Suprapubic skin (tissue), 4 donors: ENCODE results near the gene C14orf39. TPM values are rescaled to one million over a fixed set of nuclear protein-coding genes. Genes with fewer than 3 reads are reported as not detected.

Experiments used
- DNase-seq, 2 donors: peaks; one replicate each; pipeline ENCODE4 v3.0.0-alpha.2; 2019; ENCODE audit warnings: low spot score in 2 of 2
- H3K27ac ChIP-seq: fragments of 200-600 bp; sonication (generic); one replicate; pipeline ENCODE4 v1.5.1; 2019
- H3K27me3 ChIP-seq: fragments of 200-600 bp; sonication (generic); one replicate; pipeline ENCODE4 v1.5.1; 2019
- H3K36me3 ChIP-seq: fragments of 200-600 bp; sonication (generic); one replicate; pipeline ENCODE4 v1.5.1; 2019
- H3K4me1 ChIP-seq: fragments of 200-600 bp; sonication (generic); one replicate; pipeline ENCODE4 v1.5.1; 2019
- H3K4me3 ChIP-seq: fragments of 200-600 bp; sonication (generic); one replicate; pipeline ENCODE4 v1.5.1; 2019; ENCODE audit warnings: mild to moderate bottlenecking
- H3K9me3 ChIP-seq: fragments of 200-600 bp; sonication (generic); one replicate; pipeline ENCODE4 v1.5.1; 2019
- CTCF ChIP-seq, 2 donors: fragments of 200-600 bp in 1 of 2; fragments of 450-650 bp in 1 of 2; sonication (generic) in 1 of 2; IDR thresholded peaks; one replicate each; pipeline ENCODE4 v1.5.1; 2016 to 2019; ENCODE audit warnings: antibody characterized with exemption in 2 of 2, mild to moderate bottlenecking in 1 of 2, moderate library complexity in 1 of 2
- EP300 ChIP-seq: sonication (generic); formaldehyde crosslinking; IDR thresholded peaks from one replicate; pipeline ENCODE4 v1.6.1; 2017; ENCODE audit warnings: antibody characterized with exemption
- POLR2A ChIP-seq, 2 donors: fragments of 450-650 bp; IDR thresholded peaks; one replicate each; pipeline ENCODE4 v1.6.1; 2017; ENCODE audit warnings: antibody characterized with exemption in 2 of 2, mild to moderate bottlenecking in 2 of 2, moderate library complexity in 2 of 2
- POLR2AphosphoS5 ChIP-seq, 3 donors: sonication (generic); formaldehyde crosslinking; IDR thresholded peaks; one replicate each; pipeline ENCODE4 v1.6.1; 2017; ENCODE audit warnings: antibody characterized with exemption in 3 of 3
- WGBS: methylation state at CpG from one replicate; pipeline ENCODE4 v1.1.5; 2018; 5-methylcytosine and 5-hydroxymethylcytosine counted together
- total RNA-seq, 4 donors: library from RNA; depleted of rRNA; stranded (reverse); fragments of >200 nt; gene quantifications; one replicate each; pipeline ENCODE4 v1.1.0, GENCODE V29; 2016

Gene C14orf39
- total RNA-seq, 4 donors from 2014 or later, result not detected

- H3K27ac ChIP-seq, result no peak overlapping the region
Measured at GRCh38 chr14:60506010-60506409, 20.1 kb upstream of the C14orf39 start.

DNA sequence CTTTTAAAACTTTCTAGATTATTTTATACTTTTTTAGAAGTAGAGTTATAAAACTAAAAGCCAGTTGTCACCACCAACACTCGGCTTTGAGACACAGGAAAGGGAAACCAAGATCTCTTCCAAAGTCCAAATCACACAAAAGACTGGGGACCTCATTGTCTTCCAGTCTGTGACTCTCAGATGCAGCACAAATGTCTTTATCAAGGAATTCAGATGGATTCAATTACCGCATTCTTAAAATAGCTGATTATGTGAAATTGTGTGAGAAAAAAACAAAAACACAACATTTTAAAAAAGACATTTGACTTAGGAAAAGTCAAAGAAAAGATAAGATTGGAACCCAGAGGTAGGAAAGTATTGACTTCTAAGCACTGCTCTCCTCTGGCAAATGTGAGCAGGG lies 19.6 kb upstream of the C14orf39 start:
- H3K27me3 ChIP-seq, result peaks cover 96% of the 10 kb centered on the region
- no peak for TF ChIP-seq POLR2A (IDR thresholded peaks at IDR 0.05)
- no peak for TF ChIP-seq POLR2AphosphoS5 (IDR thresholded peaks at IDR 0.05)
- TF ChIP-seq CTCF (IDR thresholded peaks at IDR 0.05), result no peak
- TF ChIP-seq EP300, result no peak
- no peak for DNase-seq
- no peaks in the 10 kb centered on the region for H3K36me3 ChIP-seq
- H3K27ac ChIP-seq, result no peak overlapping the region
- peaks cover 25% of the 10 kb centered on the region for H3K4me1 ChIP-seq
- H3K9me3 ChIP-seq, result no peaks in the 10 kb centered on the region
- WGBS, result 10% methylated on average over 2 of the region's 2 CpGs
- no peak overlapping the region for H3K4me3 ChIP-seq

More at GRCh38 chr14:60506010-60506409, 20.1 kb upstream of the C14orf39 start:
- no peak for TF ChIP-seq EP300
- no peak overlapping the region for H3K4me3 ChIP-seq
- DNase-seq, result no peak
- H3K36me3 ChIP-seq, result no peaks in the 10 kb centered on the region
- H3K4me1 ChIP-seq, result peaks cover 30% of the 10 kb centered on the region
- H3K9me3 ChIP-seq, result no peaks in the 10 kb centered on the region
- WGBS, result 9% methylated on average over 7 of the region's 7 CpGs
- H3K27me3 ChIP-seq, result peaks cover 97% of the 10 kb centered on the region

- DNase-seq, result no peak
- Histone ChIP-seq H3K9me3 (no peaks in the 10 kb centered on the region), H3K4me3 (no peak overlapping the region), H3K27me3 (peaks cover 85% of the 10 kb centered on the region), H3K36me3 (no peaks in the 10 kb centered on the region), H3K27ac (no peak overlapping the region), H3K4me1 (peaks cover 5% of the 10 kb centered on the region)
- TF ChIP-seq CTCF (IDR thresholded peaks at IDR 0.05) (no peak), EP300 (no peak), POLR2A (IDR thresholded peaks at IDR 0.05) (no peak), POLR2AphosphoS5 (IDR thresholded peaks at IDR 0.05) (no peak)
Measured at GRCh38 chr14:60502541-60502940, 16.7 kb upstream of the C14orf39 start.

DNA sequence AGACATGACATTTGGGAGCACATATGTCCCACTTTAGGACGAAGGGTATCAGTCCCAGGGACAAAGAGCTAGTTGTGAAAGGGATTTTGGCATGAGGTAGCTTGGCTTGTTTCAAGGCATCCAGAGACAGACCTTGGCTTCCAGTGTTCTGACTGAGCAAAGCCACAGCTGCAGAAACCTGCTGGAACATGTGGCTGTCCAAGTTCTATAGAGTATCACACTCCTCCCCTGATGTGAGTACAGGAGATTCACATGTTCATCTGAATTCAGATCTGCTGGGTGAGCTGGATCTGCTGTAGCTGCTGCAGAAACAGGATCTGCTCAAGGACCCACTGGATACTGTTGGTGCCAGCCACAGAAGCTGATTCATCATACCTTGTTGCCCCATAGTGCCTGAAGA lies 10.1 kb upstream of the C14orf39 start:
- 50% methylated on average over 1 of the region's 1 CpG for WGBS

GRCh38 chr14:60490270-60490669 lies 4.4 kb upstream of the C14orf39 start:
- no peak for DNase-seq
- no peaks in the 10 kb centered on the region for H3K36me3 ChIP-seq
- H3K4me1 ChIP-seq, result peaks cover 7% of the 10 kb centered on the region
- H3K27ac ChIP-seq, result no peak overlapping the region
- no peak for TF ChIP-seq EP300
- no peak for TF ChIP-seq POLR2A (IDR thresholded peaks at IDR 0.05)
- TF ChIP-seq POLR2AphosphoS5 (IDR thresholded peaks at IDR 0.05), result no peak
- TF ChIP-seq CTCF (IDR thresholded peaks at IDR 0.05), result no peak
- H3K4me3 ChIP-seq, result no peak overlapping the region
- WGBS, result 90% methylated on average over 3 of the region's 3 CpGs
- H3K9me3 ChIP-seq, result no peaks in the 10 kb centered on the region
- H3K27me3 ChIP-seq, result peaks cover 54% of the 10 kb centered on the region

More for the DNA sequence above, 10.1 kb upstream of the C14orf39 start:
- no peaks in the 10 kb centered on the region for H3K36me3 ChIP-seq
- no peak overlapping the region for H3K27ac ChIP-seq
- no peak for TF ChIP-seq POLR2AphosphoS5 (IDR thresholded peaks at IDR 0.05)
- TF ChIP-seq EP300, result no peak
- no peak for TF ChIP-seq CTCF (IDR thresholded peaks at IDR 0.05)
- TF ChIP-seq POLR2A (IDR thresholded peaks at IDR 0.05), result no peak
- H3K27me3 ChIP-seq, result peaks cover 46% of the 10 kb centered on the region
- no peaks in the 10 kb centered on the region for H3K9me3 ChIP-seq
- H3K4me1 ChIP-seq, result no peaks in the 10 kb centered on the region
- no peak overlapping the region for H3K4me3 ChIP-seq
- DNase-seq, result no peak

- no peak overlapping the region for H3K27ac ChIP-seq
- H3K36me3 ChIP-seq, result no peaks in the 10 kb centered on the region
- H3K9me3 ChIP-seq, result no peaks in the 10 kb centered on the region
- peaks cover 56% of the 10 kb centered on the region for H3K27me3 ChIP-seq
- no peak for DNase-seq
- H3K4me1 ChIP-seq, result peaks cover 7% of the 10 kb centered on the region
- H3K4me3 ChIP-seq, result no peak overlapping the region
- TF ChIP-seq POLR2A (IDR thresholded peaks at IDR 0.05) (no peak), POLR2AphosphoS5 (IDR thresholded peaks at IDR 0.05) (no peak), EP300 (no peak), CTCF (IDR thresholded peaks at IDR 0.05) (no peak)
Measured at GRCh38 chr14:60488175-60488574, 2.3 kb upstream of the C14orf39 start.
